AG04450 (cell line): ENCODE results near the gene CNTNAP2. TPM values are rescaled to one million over a fixed set of nuclear protein-coding genes. Genes with fewer than 3 reads are reported as not detected.

Experiments
- CTCF ChIA-PET: fragments of 300-600, 350-600 bp; formaldehyde crosslinking; extraction: SDS; loops from one replicate; lab custom pipeline; 2022; ENCODE audit warnings: antibody characterized with exemption, inconsistent platforms; lab: Charles Lee
- POLR2A ChIA-PET: fragments of 350-600 bp; formaldehyde crosslinking; extraction: SDS; loops from one replicate; lab custom pipeline; 2021; ENCODE audit warnings: antibody characterized with exemption, inconsistent platforms; lab: Yijun Ruan, JAX
- DNase-seq: peaks from one replicate; pipeline ENCODE4 v3.0.0-alpha.2; 2011; ENCODE audit warnings: low read depth, low spot score
- H3K27ac ChIP-seq: one replicate; pipeline ENCODE4 v1.5.1; 2012; ENCODE audit warnings: low read depth, low read length, control low read depth
- H3K27me3 ChIP-seq: one replicate; pipeline ENCODE4 v1.6.0; 2012; ENCODE audit warnings: low read length; ENCODE audit not compliant: control insufficient read depth, insufficient read depth
- H3K4me3 ChIP-seq: 2 replicates; pipeline ENCODE4 v1.5.1; 2011; ENCODE audit warnings: mild to moderate bottlenecking, low read depth, low read length, control low read depth
- H3K9me3 ChIP-seq: 2 replicates; pipeline ENCODE4 v1.5.1; 2012; ENCODE audit warnings: low read length; ENCODE audit not compliant: control insufficient read depth, insufficient read depth
- CTCF ChIP-seq: IDR thresholded peaks from 2 replicates; pipeline ENCODE4 v1.5.1; 2011; ENCODE audit warnings: low read depth, low read length, control low read depth, inconsistent platforms
- polyA plus RNA-seq: library from polyadenylated mRNA; depleted of rRNA; stranded (reverse); fragments of >200 nt; gene quantifications from 2 replicates; pipeline ENCODE4 v1.2.3, GENCODE V29; 2011

CNTNAP2 gene
- polyA plus RNA-seq, 1 experiment: not detected

GRCh38 chr7:146539836-146540235, 423.2 kb downstream of the CNTNAP2 start:
- TF ChIP-seq CTCF: no peak
- Histone ChIP-seq H3K27me3 (no peaks in the 10 kb centered on the region), H3K9me3 (no peaks in the 10 kb centered on the region; the same call in 1 of the 2 replicates), H3K4me3 (no peak overlapping the region), H3K27ac (no peak overlapping the region)
- DNase-seq: no peak
- ChIA-PET CTCF (no interaction called here), POLR2A (no interaction called here)

GRCh38 chr7:146542101-146542500, 425.5 kb downstream of the CNTNAP2 start:
- ChIA-PET CTCF (interaction anchor here (0.6 kb wide), 1 partner anchor 702 kb away, joined by 3 read pairs; no protein-coding TSS in a partner anchor), POLR2A (no interaction called here)
- no peak overlapping the region for H3K27ac ChIP-seq
- no peaks in the 10 kb centered on the region for H3K27me3 ChIP-seq
- no peak for TF ChIP-seq CTCF
- no peaks in the 10 kb centered on the region; the same call in 1 of the 2 replicates for H3K9me3 ChIP-seq
- no peak for DNase-seq
- H3K4me3 ChIP-seq: no peak overlapping the region

GRCh38 chr7:146544748-146545147, 428.1 kb downstream of the CNTNAP2 start:
- Histone ChIP-seq H3K4me3 (no peak overlapping the region), H3K9me3 (no peaks in the 10 kb centered on the region; the same call in 1 of the 2 replicates), H3K27me3 (no peaks in the 10 kb centered on the region), H3K27ac (no peak overlapping the region)
- TF ChIP-seq CTCF: no peak
- no peak for DNase-seq
- ChIA-PET CTCF (no interaction called here), POLR2A (no interaction called here)

- no peak for DNase-seq
- no peaks in the 10 kb centered on the region; the same call in 1 of the 2 replicates for H3K9me3 ChIP-seq
- no peaks in the 10 kb centered on the region for H3K27me3 ChIP-seq
- TF ChIP-seq CTCF: no peak
- ChIA-PET CTCF (interaction anchor here (0.7 kb wide), 1 partner anchor 138 kb away, joined by 4 read pairs; no protein-coding TSS in a partner anchor), POLR2A (no interaction called here)
- no peak overlapping the region for H3K27ac ChIP-seq
- no peak overlapping the region for H3K4me3 ChIP-seq
Measured at GRCh38 chr7:146548816-146549215, 432.2 kb downstream of the CNTNAP2 start.

GRCh38 chr7:146554556-146554955, 438.0 kb downstream of the CNTNAP2 start:
- DNase-seq: no peak
- no peak for TF ChIP-seq CTCF
- POLR2A ChIA-PET: no interaction called here
- Histone ChIP-seq H3K4me3 (no peak overlapping the region), H3K27me3 (no peaks in the 10 kb centered on the region), H3K27ac (no peak overlapping the region), H3K9me3 (peaks cover 6% of the 10 kb centered on the region)
- CTCF ChIA-PET: no interaction called here
